Stimulated activated CD4-positive, alpha-beta T cell treated with anti-CD3 and anti-CD28 coated beads, Interleukin-4, amount 100 ng/mL, for 1 hour (primary cell): ENCODE results near the gene GTSF1L.
A peak's percentile ranks its signal among the peaks of the same experiment; 100 is the strongest.

Experiments
- DNase-seq: peaks from one replicate; pipeline ENCODE4 v3.0.0-alpha.2; 2020

The GTSF1L gene

GRCh38 chr20:43715511-43715910, 11.3 kb downstream of the GTSF1L start:
- DNase-seq, result no peak

- DNase-seq, result no peak
Observed at GRCh38 chr20:43715044-43715443, 11.8 kb downstream of the GTSF1L start.

- no peak for DNase-seq
Observed at GRCh38 chr20:43711098-43711654, 15.6 kb downstream of the GTSF1L start.

DNA sequence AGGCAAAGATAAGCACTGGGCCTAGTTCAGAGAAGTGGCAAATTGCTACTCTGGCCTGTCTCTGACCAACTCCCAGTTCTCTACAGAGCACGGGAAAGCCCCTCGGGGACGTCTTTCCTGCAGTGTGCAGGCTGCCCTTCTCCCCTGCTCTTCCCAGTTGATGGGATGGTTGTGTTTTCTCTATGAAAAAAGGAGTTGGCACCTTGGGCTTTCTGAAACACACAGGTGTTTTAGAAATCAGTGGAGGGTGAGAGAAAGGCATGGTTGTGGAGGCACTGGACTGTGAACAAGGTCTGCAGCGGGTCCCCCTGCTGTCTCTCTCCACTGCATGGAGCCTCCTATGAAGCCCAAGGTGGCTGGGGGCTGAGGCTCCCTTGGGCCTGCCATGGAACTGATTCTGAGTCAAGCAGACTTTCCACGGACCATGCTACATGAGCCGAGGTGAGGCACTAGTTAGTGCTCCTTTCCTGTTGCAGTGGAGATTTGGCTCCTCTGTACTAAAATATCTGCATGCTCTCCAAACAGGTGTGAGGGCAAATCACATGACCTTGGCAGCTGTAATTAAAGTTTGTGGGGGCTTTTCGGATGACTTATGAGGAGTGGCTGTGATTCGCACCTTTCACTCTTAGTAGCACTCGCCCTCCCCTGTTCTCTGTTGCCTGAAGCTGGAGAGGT, 16.3 kb downstream of the GTSF1L start:
- DNase-seq, result no peak

GRCh38 chr20:43702502-43702901, 24.3 kb downstream of the GTSF1L start:
- no peak for DNase-seq

- DNase-seq, result no peak
Observed at GRCh38 chr20:43700627-43701026, 26.2 kb downstream of the GTSF1L start.

DNA sequence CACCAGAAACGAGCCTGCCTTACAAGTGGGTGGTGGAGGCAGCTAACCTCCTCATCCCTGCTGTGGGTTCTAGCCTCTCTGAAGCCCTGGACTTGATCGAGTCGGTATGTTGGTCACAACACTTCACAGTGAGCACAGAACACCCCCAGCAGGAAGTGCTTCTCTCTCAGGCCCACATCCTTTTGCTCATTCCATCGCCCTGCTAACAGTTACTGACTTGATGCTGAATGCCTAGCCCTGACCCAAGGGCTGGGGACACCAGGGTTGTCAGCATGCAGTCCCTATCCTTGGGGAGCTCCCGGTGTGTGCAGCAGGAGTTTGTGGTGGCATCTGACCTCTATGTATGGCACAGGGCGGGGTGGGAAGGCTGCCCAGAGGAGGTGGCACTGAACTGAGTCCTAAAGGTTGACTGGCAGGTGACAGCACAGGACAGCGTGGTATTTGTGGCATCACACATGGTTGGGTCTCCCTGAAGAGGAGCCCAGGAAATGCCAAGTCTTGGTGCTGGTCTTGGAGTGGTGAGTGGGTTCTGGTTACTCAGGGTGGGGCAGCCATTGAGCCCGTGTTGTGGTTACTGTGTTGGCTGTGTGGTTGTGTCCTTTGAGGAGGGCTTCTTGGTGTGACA, 26.7 kb downstream of the GTSF1L start:
- DNase-seq, result no peak

DNA sequence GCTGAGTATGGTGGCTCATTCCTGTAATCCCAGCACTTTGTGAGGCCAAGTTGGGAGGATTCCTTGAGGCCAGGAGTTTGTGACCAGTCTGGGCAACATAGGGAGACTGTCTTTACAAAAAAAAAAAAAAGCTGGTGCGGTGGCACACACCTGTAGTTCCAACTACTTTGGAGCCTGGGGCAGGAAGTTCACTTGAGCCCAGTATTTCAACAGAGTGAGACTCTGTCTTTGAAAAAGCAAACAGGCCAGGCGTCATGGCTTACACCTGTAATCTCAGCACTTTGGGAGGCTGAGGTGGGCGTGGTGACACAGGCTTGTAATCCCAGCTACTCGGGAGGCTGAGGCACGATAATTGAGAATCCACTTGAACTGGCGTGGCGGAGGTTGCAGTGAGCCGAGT, 31.2 kb downstream of the GTSF1L start:
- no peak for DNase-seq

DNA sequence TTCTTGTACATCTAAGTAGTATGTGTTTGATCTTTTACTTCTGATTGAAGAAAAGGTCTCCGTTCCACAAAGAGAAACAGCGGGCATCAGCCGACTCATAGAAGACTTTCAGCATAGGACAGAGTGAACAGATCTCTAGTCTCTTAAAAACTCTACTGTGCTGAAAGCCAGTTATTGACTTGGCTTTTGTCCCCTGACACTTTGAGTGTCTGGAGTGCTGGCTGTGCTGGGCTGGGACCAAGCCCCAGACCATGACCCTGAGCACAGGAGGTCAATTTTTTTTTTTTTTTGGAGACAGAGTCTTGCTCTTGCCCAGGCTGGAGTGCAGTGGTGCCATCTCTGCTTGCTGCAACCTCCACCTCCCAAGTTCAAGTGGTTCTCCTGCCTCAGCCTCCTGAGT, 32.0 kb downstream of the GTSF1L start:
- DNase-seq, result no peak

GRCh38 chr20:43691928-43692524, 34.8 kb downstream of the GTSF1L start:
- peak; percentile 64 for DNase-seq

- no peak for DNase-seq
Observed at GRCh38 chr20:43690943-43691598, 35.7 kb downstream of the GTSF1L start.

DNA sequence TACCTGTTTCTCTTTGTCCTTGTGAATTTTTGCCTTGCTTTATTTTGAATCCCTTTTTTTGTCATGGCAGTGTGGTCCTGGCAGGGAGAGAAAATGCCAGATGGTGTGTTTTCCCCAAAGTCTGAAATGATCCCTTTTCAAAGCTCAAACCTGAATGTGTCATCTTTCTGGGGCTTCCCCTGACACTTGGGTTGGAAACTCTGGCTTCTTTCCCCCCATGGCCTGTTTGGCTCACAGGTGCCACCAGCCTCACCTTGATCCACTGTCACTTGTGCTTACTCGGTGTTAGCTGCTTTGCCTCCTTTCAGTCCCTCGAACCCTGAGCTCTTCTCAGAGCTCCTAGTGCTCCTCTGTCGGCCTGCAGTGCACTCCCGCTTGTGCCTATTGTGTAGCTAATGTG, 37.6 kb downstream of the GTSF1L start:
- no peak for DNase-seq

DNA sequence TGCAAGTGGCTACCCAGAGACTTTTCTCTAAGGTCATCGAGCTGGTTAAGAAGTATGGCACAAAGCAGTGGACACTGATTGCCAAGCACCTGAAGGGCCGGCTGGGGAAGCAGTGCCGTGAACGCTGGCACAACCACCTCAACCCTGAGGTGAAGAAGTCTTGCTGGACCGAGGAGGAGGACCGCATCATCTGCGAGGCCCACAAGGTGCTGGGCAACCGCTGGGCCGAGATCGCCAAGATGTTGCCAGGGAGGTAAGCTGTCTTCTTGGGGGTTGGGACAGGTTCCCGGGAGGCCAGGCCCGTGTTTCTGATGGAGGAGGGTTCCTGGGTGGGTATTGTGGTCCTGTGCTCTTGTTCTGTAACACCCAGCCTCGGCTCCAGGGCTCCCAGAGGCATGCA, 40.0 kb downstream of the GTSF1L start:
- DNase-seq, result no peak

GRCh38 chr20:43682446-43682845, 44.4 kb downstream of the GTSF1L start:
- DNase-seq, result no peak

- DNase-seq, result no peak
Observed at GRCh38 chr20:43681991-43682410, 44.8 kb downstream of the GTSF1L start.

GRCh38 chr20:43681468-43681942, 45.3 kb downstream of the GTSF1L start:
- no peak for DNase-seq

DNA sequence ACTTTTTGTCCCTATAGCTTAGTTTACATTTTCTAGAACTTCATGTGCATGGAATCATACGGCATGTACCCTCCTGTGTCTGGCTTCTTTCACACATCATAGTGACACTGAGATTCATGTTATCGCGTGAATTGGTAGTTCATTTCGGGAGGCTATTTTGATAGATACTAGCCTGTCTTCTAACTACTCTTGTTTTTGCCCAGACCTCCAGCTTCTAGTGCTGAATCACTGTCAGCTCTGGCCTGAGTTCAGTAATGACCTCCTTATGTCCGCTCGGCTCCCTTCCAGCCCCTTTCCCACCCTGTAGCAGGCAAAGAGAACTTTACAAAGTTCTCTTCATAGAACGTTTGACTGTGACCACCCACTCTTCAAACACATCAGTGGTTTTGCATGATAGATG, 45.8 kb downstream of the GTSF1L start:
- no peak for DNase-seq

- no peak for DNase-seq
Observed at GRCh38 chr20:43676368-43676767, 50.4 kb downstream of the GTSF1L start.
